HG02588 (cell line): ENCODE results near the gene CCNQ.
A peak's percentile ranks its signal among the peaks of the same experiment; 100 is the strongest.

Experiments
- ATAC-seq: cut with Tn5 transposase; IDR thresholded peaks from one replicate; pipeline ENCODE4 v1.9.1; 2021; ENCODE audit warnings: mild to moderate bottlenecking, moderate library complexity; ENCODE audit not compliant: unreplicated experiment

The CCNQ gene

DNA sequence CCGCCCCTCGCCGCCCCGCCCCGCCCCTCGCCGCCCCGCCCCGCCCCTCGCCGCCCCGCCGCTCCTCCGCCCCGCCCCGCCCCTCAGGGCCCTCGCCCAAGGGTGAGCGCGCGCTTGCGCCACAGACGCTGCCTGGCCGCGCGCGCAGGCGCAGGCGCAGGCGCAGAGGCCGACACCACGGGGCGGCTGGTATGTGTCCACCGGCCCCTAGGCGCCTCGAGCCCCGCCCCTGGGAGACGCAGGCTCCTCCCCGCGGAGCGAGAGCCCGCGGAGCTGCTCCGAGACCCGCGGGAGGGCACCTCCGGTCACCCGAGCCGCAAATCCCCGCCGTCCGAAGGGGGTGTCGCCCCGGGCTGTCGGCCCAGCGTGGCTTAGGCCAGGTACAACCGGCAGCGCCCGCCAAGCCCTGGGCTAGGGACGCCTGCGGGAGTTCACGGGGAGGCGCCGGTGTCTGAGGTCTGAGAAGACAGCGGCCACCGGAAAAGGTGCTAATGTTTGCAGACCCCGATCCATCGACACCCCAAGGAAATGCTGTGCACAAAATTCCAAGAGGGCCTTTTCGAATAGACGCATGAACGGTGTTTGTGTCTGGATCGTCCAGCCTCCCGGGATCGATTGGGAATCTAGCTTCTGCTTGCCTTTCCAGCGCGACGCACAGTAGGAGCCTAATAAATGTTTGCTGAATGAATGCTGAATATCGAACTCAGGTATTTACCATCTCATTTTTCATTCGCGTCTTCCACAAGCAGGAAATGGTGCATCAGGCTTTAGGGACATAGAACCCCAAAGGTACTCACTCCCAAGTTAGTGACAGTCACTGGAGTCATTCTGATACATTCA lies 473 bp upstream of the CCNQ start:
- peak; percentile 86 for ATAC-seq

DNA sequence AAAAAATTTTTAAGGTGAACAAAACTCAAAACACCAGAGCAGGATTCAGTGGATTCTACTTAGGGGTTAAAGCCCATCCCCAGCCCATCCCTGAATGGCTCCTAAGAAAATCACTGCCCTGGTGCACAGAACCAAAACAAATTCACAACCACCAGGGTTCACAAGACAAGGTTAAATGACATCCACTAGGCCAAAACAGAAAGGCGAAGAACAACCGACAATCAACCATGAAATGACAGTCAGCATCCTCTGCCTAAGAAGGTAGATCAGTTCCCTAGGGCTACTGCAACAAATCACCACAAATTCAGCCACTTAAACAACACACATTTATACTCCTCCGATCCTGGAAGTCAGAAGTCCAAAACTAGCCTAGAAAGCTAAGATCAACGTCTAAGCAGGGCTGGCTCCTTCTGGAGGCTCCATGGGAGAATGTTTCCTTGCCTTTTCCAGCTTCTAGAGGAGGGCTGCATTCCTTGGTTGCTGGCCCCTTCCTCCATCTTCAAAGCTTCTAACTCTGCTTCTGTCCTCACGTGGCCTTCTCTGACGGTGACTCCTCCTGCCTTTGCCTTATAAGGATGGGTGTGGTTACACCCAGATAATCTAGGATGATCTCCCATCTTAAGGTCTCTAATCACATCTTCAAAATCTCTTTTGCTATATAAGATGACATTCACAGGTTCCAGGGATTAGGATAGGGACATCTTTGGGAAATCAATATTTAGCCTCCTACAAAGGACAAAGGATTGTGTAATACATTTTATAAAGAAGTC lies 1.8 kb downstream of the CCNQ start:
- no peak for ATAC-seq

DNA sequence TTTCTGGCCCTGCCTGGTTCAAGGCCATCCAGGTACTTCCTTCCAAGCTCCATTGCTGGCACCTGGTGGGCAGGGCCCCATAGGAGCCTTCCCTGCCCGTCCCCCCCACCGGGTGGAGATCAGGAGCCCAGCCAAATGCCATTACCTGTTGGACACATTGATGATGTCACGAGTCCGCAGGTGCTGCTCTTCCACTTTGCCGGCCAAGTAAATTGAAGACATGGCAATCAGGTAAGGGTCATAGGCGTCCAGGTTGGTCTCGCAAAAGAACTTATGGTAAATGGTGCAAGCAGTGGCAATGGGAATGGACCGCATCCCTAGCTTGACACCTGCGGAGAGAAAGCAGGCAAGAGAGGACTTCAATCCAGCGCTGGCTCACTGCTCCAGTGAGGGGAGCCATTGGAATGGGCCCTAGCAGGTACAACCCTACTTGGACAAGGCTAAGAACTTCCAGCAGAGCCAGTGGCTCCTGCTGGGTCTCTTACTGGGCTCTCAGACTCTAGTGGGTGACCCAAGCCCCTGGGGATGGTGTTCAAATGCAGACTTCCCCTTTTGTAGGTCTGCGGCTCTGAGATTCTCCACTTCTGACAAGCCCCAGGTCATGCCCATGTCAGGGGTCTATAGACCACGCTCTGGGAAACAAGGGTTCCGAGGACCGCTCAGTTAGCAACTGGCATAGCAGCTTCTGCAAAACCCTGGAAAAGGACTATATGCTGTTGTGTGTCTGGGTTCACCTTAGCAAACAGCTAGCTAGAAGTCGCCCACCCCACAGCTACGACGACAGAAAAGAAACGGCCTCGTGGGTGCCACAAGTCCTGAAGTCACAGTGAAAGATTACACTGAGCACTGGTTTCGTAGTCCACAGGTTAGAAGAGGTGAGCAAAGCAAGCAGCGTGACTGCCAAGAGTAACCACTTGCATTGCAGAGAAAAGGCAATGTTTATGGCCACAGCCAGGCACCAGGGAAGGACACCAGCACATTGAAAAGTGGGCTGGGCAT lies 2.8 kb downstream of the CCNQ start:
- ATAC-seq: no peak

DNA sequence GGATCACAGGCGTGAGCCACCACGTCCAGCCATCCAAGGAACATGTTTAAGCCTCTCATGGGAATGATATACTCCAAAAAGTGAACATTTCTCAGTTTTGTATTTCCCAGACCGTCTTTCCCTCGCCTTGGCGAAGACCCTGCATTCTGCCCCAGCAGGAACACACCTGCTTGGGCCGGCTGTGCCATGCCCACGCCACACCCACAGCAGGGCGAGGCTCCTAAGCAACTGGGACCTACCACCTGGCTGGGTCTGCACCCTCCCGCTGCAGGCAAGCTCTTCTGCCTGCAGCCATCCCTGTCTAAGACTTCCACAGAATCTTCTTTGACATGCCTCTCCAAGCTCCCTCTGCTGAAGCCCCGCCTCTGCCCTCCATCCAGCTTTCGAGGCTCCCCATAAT lies 3.6 kb downstream of the CCNQ start:
- no peak for ATAC-seq

DNA sequence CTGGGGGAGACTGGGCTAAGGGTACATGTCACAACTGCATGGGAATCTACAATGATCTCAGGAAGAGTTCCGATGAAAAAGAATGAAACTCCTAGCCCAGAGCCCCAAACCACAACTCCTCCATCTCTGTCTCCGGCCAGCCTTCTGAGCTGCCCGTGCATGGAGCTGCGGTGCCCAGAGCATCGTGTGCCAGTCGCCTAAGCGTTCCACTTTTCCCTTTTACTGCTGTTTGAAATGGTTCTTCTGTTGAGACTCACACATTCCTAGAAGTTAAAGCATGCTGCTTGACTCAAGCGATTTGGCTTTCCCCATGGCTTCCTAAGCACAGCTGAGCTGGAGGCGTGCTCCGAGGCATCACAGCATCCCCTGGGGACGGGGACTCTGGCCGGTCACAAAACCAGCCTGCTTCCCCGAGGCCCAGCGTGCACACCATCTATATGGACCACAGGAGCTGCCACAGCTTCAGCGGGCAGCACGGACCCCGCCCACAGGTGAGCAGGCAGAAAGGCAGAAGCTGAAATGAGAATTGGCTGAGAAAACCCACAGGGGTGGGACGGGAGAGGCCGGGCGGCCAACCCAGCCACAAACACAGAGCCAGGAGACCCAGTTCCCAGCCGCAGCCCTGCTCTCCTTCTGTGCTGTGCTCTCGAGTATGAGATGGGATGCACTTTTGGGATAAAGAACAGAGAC lies 5.0 kb downstream of the CCNQ start:
- no peak for ATAC-seq

DNA sequence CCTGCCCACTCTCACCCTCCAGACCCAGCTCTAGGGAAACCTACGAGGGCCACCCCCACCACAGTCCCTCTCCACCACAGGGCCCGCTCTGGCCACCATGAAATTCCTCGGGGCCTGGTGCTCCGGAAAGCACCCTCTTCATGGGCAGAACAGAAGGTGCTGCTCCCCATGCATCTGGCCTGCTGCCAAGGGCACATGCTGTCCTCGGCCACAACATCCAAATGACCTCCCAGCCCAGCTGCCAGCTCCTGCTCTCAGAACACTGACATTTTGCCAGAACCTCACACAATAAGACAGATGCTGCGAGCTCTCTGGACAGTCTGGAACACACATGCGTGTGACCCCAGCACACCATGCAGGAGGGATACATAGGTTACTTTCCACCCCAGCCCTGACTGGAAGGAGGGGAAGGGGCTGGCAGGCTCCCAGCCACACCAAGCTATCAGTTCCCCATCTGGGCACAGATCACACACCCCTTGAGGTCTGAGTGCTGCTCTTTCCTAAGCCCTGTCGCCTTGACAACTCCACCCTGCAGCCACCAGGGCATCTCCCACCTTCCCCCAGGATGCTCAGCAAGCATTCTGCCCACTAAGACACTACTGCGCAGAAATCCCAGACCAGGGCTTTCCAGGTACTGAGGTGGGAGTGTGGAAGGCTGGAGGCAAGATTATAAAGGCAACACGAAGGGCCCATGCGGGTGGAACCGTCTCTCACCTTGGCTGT lies 5.8 kb downstream of the CCNQ start:
- no peak for ATAC-seq

DNA sequence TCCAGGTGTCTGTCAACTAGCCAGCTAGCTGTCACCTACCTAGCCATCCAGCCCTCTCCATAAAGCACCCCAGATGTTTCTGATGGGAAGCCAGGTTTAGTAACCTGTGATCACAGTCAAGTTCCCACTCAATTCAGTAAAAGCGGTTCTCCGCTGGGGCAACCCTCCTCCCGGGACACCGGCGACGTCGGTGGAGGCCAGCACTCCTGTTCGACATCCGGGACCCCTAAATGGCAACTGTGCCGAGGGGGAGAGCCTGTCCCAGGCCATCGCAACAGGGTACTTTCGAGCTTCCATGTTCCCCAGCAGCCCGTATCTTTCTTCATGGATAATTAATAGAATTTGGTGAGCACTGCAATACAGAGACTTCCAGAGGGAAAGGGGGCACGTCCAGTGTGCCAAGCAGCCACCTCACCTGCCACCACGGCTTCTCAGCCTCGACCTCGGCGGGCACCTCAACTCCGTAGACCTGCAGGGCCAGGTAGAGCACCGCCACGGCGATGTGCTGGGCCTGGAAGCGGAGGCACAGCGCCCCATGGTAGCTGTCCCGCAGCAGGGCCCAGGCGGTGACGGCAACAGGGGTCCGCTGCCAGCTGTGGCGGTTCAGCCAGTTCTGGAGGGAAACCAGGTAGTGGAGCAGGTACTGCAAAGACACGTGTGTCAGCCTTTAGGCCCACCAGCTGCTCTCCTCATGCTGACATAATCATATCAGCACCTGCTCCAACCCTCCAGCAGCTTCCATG lies 6.7 kb downstream of the CCNQ start:
- no peak for ATAC-seq

DNA sequence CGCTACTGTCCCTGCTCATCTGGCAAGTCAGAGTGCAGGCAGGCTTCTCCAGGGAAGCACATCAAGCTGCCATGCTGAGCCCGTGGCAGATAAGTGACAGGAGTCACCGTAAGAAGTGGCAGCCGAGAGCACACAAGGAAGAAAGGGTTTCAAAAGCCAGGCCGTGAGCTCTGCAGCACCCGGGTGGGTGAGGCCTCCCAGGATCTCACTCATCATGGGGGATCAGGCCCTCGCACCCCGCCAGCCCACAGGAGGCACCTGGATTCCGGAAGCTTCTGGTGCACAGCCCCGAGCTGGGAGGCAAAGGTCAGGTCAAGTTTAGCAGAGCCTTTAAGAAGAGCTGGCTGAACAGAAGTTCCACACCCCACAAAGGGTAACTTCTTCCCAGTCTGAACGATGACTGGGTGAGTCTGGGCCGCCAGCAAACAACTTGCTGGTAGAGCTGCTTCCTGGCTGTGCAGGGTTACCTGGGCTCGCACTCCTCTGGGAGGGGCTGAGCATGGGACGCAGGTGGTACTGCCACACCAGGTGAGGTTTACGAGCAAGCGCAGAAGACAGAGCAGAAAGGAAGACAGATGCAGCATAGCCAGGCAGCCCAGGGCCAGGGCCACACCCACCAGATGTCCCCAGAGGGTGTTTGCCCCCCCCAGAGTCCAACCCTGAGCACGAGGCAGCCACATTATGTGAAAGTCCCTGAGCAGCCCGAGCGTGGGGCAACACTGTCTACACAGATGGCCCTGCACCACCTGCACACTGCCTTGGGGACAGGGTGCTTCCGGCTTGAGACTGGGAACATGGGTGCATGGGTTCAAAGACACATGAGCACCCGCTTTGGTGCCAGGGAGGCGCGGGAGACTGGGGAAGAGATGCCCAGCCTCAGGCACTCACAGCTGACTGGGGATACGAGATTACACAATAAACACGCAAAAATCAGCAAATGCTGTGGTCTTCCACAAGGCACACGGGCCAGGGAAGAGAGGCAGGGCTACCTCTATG lies 7.7 kb downstream of the CCNQ start:
- ATAC-seq: no peak

DNA sequence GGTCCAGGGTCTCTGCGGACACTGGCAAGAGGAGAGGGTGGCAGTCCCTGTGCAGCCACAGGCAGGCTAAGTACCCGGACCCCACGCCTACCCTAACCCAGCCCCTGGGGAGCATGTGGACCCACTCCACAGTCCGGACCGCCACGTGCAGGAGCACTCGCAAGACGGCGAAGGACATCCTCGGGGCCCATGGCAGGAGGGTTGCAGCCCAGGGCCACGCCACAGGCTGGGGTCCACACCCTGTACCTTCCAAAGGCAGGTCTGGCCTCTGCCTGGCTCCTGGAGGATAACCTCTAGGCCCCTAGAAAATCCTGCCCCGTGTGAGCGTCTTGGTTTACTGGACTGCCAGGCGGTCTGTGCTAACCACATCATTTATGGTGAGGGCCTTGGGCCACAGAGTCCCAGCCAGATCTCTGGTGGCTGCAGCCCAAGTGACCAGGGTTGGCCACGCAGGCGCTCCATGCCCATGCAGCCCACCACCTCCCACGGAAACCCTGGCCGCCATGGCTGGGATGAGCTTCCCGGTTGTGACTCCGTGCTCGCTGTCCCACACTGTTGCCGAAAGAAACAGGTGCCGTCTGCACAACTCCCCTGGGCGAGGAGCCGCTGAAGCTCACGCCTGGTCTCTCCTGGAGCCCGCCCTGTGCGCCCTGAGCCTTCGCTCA lies 10.0 kb downstream of the CCNQ start:
- no peak for ATAC-seq

DNA sequence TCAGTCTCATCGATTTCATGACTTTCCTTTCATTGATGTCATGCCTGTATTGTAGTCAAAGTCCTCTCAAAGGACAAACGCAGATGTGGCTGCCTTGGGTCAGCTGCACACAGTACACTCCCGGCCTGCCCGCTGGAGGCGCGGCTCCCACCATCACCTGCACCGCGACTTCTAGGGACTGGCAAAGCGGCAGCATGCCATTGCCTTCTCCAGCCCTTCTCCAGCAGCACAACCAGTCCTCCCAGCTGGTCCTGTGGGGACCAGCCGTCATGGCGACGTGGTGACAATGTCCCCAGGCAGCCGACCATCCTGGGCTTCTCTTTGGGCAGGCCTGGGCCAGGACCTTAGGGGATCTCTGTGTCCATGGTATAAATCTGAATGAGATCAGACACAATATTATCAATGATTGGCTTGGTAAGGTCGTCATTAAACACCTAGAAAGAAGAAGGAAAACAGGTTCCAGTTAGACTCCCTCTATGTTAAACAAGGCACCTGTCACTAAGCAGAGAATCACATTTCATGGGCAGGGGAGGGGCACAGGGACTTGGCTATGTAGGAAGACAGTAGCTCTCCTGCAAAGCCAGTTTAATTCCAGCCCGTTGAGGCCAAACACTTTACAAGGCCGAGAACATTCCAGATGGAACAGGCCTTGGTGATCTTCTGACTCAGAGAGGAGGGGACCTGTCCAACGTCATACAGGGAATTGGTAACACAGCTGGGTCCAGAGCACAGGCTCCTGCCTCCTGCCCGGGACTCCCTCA lies 10.7 kb downstream of the CCNQ start:
- ATAC-seq: no peak

DNA sequence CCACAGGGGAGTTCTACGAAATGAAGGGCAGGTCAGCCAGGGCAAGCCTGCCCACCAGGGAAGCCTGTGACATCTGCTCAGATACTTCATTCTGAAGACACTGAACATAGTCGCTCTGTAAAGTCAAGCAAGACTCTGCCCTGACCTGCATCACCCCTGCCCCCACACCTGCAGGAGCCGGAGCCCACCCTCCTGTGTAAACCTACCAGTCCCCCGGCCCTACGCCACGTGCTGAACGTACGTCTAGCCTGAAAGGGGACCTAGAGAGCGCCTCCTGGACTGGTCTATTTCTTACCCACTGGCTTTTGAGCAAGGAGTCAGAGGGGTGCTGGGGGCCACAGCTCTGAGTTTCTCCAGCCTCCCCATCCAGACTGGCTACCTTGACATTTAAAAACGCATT lies 11.6 kb downstream of the CCNQ start:
- ATAC-seq: no peak

DNA sequence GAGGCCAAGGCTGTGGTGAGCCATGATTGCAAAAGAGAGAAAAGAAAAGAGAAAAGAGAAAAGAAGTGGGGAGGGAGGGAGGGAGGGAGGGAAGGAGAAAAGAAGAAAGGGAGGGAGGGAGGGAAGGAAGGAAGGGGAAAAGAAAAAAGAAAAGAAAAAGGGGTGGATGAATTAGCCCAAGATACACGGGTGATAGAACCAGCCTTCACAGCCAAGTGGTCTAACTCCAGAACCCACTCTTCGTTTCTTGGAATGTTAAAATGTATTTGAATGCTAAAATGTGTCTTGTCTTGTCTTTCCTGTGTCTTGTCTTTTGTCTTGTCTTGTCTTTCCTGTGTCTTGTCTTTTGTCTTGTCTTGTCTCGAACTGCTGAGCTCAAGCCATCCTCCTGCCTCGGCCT lies 13.1 kb downstream of the CCNQ start:
- no peak for ATAC-seq

DNA sequence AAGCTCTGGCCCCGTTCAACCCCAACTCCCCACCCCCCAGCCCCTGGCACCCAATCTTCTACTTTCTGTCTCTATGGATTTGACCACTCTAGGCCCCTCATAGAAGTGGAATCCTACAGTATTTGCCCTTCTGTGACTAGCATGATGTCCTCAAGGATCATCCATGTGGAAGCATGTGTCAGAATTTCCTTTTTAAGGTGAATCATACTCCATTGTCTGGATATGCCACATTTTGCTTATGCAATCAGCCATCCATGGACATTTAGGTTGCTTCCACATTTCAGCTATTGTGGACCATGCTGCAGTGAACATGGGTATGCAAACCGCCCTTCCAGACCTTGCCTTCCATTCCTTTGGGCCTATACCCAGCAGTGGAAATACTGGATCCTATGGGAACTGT lies 15.5 kb downstream of the CCNQ start:
- ATAC-seq: no peak

DNA sequence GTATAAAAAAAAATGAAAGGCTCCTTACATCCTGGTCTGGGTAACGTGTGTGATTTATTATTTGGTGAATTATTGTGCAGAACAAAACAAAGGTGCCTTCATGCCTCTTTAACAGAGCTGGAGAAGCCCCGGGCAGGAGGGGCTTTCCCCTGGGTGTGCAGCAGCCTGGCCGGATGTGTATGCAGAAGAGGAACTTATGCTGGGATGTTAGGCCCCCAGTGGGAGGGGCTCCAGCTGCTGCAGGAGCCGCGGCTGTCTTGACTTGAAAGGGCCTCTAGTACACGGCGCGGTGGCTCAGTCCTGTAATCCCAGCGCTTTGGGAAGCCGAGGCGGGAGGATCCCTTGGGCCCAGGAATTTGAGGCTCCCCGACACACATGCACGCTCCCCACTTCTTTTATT lies 16.0 kb downstream of the CCNQ start:
- ATAC-seq: peak; percentile 100

DNA sequence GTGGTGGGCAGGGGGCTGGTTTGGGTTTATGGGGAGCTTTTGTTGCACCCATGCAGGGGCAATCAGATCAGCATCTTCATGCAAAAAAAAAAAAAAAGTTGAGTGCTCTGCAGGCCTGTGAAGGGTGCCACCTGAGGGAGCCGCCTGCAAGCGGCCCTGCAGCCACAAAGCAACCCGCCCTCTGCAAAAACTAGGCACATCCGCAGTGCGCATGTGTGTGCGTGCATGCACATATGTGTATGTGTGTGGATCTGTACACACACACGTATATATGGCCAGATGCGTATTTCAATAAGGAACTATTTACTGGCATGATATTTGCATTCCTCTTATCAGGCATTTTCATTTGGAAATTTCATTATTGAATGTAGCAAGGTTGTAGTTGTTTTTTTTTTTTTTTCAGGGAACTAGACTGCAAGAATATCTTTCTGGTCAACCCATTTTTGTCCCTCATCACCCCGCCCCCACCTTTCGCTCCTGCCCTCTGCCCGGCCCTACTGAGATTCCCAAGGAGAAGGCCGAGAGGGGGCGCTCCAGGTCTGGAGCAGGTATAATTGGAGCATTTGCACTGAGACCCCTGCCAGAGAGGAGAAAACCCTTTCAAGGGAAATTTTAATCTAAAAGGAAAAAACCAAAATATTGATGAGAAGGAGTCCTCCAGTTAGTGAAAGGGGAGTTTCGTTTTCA lies 18.1 kb downstream of the CCNQ start:
- ATAC-seq: no peak

DNA sequence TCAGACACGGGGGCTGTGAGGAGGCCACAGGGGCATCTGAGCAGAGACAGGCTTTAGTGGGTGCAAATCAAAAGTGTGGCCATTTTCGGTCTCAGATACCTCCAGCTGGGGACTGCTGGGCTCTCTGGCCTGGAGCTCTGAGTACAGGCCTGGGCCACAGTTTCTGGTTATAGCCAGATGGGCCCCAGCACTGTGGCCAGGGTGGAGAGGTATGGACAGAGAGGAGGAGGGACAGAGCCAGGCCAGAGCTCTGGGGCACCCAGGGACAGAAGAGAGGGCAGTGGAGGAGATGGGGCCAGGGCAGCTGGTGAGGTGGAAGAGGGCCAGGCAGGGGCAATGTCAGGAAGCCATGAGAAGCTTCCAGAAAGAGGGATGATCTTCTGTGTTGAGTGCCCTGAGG lies 20.1 kb downstream of the CCNQ start:
- ATAC-seq: no peak
